HUES48 (cell line): ENCODE results near the gene DRAP1.
"Not testable (repeated sequence)": the region's sequence is repeated elsewhere in the genome, so short reads cannot be mapped to it uniquely, and the experiment has no call there.

Source experiments
- H3K27ac ChIP-seq: one replicate; pipeline ENCODE4 v1.7.0; 2013; ENCODE audit warnings: low read depth, low read length, inconsistent platforms
- H3K27me3 ChIP-seq: 2 replicates; pipeline ENCODE4 v1.6.1; 2013; ENCODE audit warnings: mild to moderate bottlenecking, low read length; ENCODE audit not compliant: control insufficient read depth, insufficient read depth
- H3K36me3 ChIP-seq: 2 replicates; pipeline ENCODE4 v1.6.1; 2013; ENCODE audit warnings: low read length; ENCODE audit not compliant: control insufficient read depth, insufficient read depth
- H3K4me1 ChIP-seq: 2 replicates; pipeline ENCODE4 v1.6.1; 2013; ENCODE audit warnings: mild to moderate bottlenecking, low read length; ENCODE audit not compliant: control insufficient read depth, insufficient read depth
- H3K4me3 ChIP-seq: 2 replicates; pipeline ENCODE4 v1.5.1; 2013; ENCODE audit warnings: mild to moderate bottlenecking, low read depth, low read length
- H3K9ac ChIP-seq: 2 replicates; pipeline ENCODE4 v1.6.1; 2013; ENCODE audit warnings: mild to moderate bottlenecking, low read depth, low read length, moderate library complexity
- H3K9me3 ChIP-seq: 2 replicates; pipeline ENCODE4 v1.6.1; 2013; ENCODE audit warnings: low read length; ENCODE audit not compliant: control insufficient read depth, insufficient read depth

The DRAP1 gene

GRCh38 chr11:65888163-65888814 lies 30.9 kb upstream of the DRAP1 start, which contains the start of gene FIBP:
Gene FIBP (minus strand): TSS chr11:65888471. CDS start chr11:65888418, 53 bp downstream.
- H3K4me1 ChIP-seq = peaks cover 23% of the 10 kb centered on the region
- no peaks in the 10 kb centered on the region for H3K9me3 ChIP-seq
- H3K9ac ChIP-seq = peak within 1 kb of the TSS; percentile 54; the same call in 1 of the 2 replicates
- peaks cover 36% of the 10 kb centered on the region for H3K36me3 ChIP-seq
- H3K27me3 ChIP-seq = peaks cover 18% of the 10 kb centered on the region
- H3K27ac ChIP-seq = peak within 1 kb of the TSS; percentile 85
- peak within 1 kb of the TSS; percentile 83 for H3K4me3 ChIP-seq

- H3K27ac ChIP-seq = peak within 1 kb of the TSS; percentile 75
- peaks cover 18% of the 10 kb centered on the region for H3K27me3 ChIP-seq
- peaks cover 15% of the 10 kb centered on the region for H3K36me3 ChIP-seq
- H3K4me1 ChIP-seq = peaks cover 25% of the 10 kb centered on the region
- peak within 1 kb of the TSS; percentile 85 for H3K4me3 ChIP-seq
- peak within 1 kb of the TSS; percentile 77; the same call in 1 of the 2 replicates for H3K9ac ChIP-seq
- H3K9me3 ChIP-seq = no peaks in the 10 kb centered on the region
Observed at GRCh38 chr11:65890324-65891218, 28.7 kb upstream of the DRAP1 start, which contains the start of gene CCDC85B. Gene CCDC85B (plus strand): TSS chr11:65890673. CDS start chr11:65890784, 111 bp downstream.

- Histone ChIP-seq H3K9ac (peak overlapping the region; percentile 77; the same call in 1 of the 2 replicates), H3K9me3 (no peaks in the 10 kb centered on the region), H3K27ac (peak overlapping the region; percentile 75), H3K27me3 (peaks cover 18% of the 10 kb centered on the region), H3K36me3 (peaks cover 6% of the 10 kb centered on the region), H3K4me3 (peak overlapping the region; percentile 85), H3K4me1 (peaks cover 25% of the 10 kb centered on the region)
Observed at GRCh38 chr11:65891219-65892136, 27.7 kb upstream of the DRAP1 start.

GRCh38 chr11:65892137-65892540 lies 27.1 kb upstream of the DRAP1 start:
- H3K9ac ChIP-seq = not testable (repeated sequence)
- H3K27ac ChIP-seq = peak overlapping the region; percentile 75

GRCh38 chr11:65892661-65893317 lies 26.4 kb upstream of the DRAP1 start:
- Histone ChIP-seq H3K4me3 (no peak overlapping the region), H3K4me1 (peaks cover 22% of the 10 kb centered on the region), H3K27me3 (peaks cover 18% of the 10 kb centered on the region), H3K9ac (no peak overlapping the region), H3K9me3 (no peaks in the 10 kb centered on the region), H3K27ac (no peak overlapping the region), H3K36me3 (no peaks in the 10 kb centered on the region)

More at GRCh38 chr11:65892137-65892540, 27.1 kb upstream of the DRAP1 start:
- not testable (repeated sequence) for H3K36me3 ChIP-seq, H3K9me3 ChIP-seq
- peaks cover 25% of the 10 kb centered on the region for H3K4me1 ChIP-seq
- peaks cover 18% of the 10 kb centered on the region for H3K27me3 ChIP-seq
- H3K4me3 ChIP-seq = peak overlapping the region; percentile 85

GRCh38 chr11:65894034-65894591 lies 25.1 kb upstream of the DRAP1 start:
- no peaks in the 10 kb centered on the region for H3K9me3 ChIP-seq
- no peaks in the 10 kb centered on the region for H3K36me3 ChIP-seq
- no peak overlapping the region for H3K9ac ChIP-seq
- H3K4me3 ChIP-seq = no peak overlapping the region
- no peak overlapping the region for H3K27ac ChIP-seq
- H3K4me1 ChIP-seq = peaks cover 19% of the 10 kb centered on the region
- H3K27me3 ChIP-seq = peaks cover 27% of the 10 kb centered on the region

GRCh38 chr11:65895482-65895981 lies 23.7 kb upstream of the DRAP1 start:
- peaks cover 25% of the 10 kb centered on the region for H3K27me3 ChIP-seq
- no peak overlapping the region for H3K27ac ChIP-seq
- no peak overlapping the region for H3K9ac ChIP-seq
- H3K36me3 ChIP-seq = no peaks in the 10 kb centered on the region
- no peak overlapping the region for H3K4me3 ChIP-seq
- peaks cover 10% of the 10 kb centered on the region; the same call in 1 of the 2 replicates for H3K4me1 ChIP-seq
- no peaks in the 10 kb centered on the region for H3K9me3 ChIP-seq

GRCh38 chr11:65896034-65896999 lies 22.9 kb upstream of the DRAP1 start:
- no peaks in the 10 kb centered on the region for H3K9me3 ChIP-seq
- peaks cover 31% of the 10 kb centered on the region for H3K27me3 ChIP-seq
- H3K4me1 ChIP-seq = peaks cover 10% of the 10 kb centered on the region; the same call in 1 of the 2 replicates
- H3K4me3 ChIP-seq = no peak overlapping the region
- H3K27ac ChIP-seq = no peak overlapping the region
- H3K36me3 ChIP-seq = no peaks in the 10 kb centered on the region
- H3K9ac ChIP-seq = no peak overlapping the region

GRCh38 chr11:65897020-65897471 lies 22.2 kb upstream of the DRAP1 start:
- Histone ChIP-seq H3K4me1 (peaks cover 7% of the 10 kb centered on the region; the same call in 1 of the 2 replicates), H3K9me3 (no peaks in the 10 kb centered on the region), H3K4me3 (no peak overlapping the region), H3K27me3 (peaks cover 35% of the 10 kb centered on the region), H3K9ac (no peak overlapping the region), H3K36me3 (no peaks in the 10 kb centered on the region), H3K27ac (no peak overlapping the region)
